Measurements from ENCODE around the gene KIAA0513. TPM values are rescaled to one million over a fixed set of nuclear protein-coding genes. Genes with fewer than 3 reads are reported as not detected.

KIAA0513 gene
- total RNA-seq, 1 experiment from 2014 or later: 6.6 TPM

- no TSS peak for BruUV-seq (replicated peaks)
These were observed 85.7 kb downstream of the KIAA0513 start for GRCh38 chr16:85113168-85113733.

More at GRCh38 chr16:85113168-85113733, 85.7 kb downstream of the KIAA0513 start:
- Histone ChIP-seq H3K4me3 (replicated peaks in 1 of 2; ENCODE audit: low read depth in 1 of 2, low read length in 2 of 2) (no peak overlapping the region), H4K20me1 (ENCODE audit: insufficient read depth) (no peaks in the 10 kb centered on the region), H3K4me1 (ENCODE audit: control insufficient read depth in 1 of 2, insufficient read depth in 2 of 2, low read length in 2 of 2) (peaks cover 11 to 24% of the 10 kb centered on the region in 2 experiments; a peak in 3 of 4 replicates), H3K9me3 (ENCODE audit: control insufficient read depth in 1 of 2, insufficient read depth in 1 of 2, low read depth in 1 of 2, low read length in 2 of 2) (no peaks in the 10 kb centered on the region), H3K9ac (ENCODE audit: low read length) (no peak overlapping the region), H3K9me2 (ENCODE audit: insufficient read depth) (no peaks in the 10 kb centered on the region), H3K4me2 (ENCODE audit: low read length) (peak overlapping the region; percentile 64; the same call in 1 of the 2 replicates), H2AFZ (ENCODE audit: low read depth, low read length, poor library complexity, severe bottlenecking) (peak overlapping the region; percentile 67), H3K79me2 (ENCODE audit: insufficient read depth, low read length) (no peaks in the 10 kb centered on the region), H3K27ac (ENCODE audit: low read depth, low read length) (no peak overlapping the region), H3K27me3 (ENCODE audit: insufficient read depth, low read length) (no peaks in the 10 kb centered on the region), H3K36me3 (ENCODE audit: control insufficient read depth in 1 of 2, insufficient read depth in 2 of 2, low read length in 2 of 2) (no peaks in the 10 kb centered on the region)
- TF ChIP-seq REST (IDR thresholded peaks at IDR 0.05; ENCODE audit: low read depth) (no peak), POLR2A (IDR thresholded peaks at IDR 0.05; ENCODE audit: borderline replicate concordance, extremely low read depth, insufficient read depth, insufficient read length) (no peak), YY1 (IDR thresholded peaks at IDR 0.05; ENCODE audit: extremely low read depth, insufficient replicate concordance, low read depth, low read length) (no peak), CBX3 (IDR thresholded peaks at IDR 0.05; ENCODE audit: low read depth) (no peak), POLR2AphosphoS5 (IDR thresholded peaks at IDR 0.05; ENCODE audit: low read depth, low read length) (no peak), JUND (IDR thresholded peaks at IDR 0.05) (no peak), FOSL1 (IDR thresholded peaks at IDR 0.05; ENCODE audit: low read depth) (no peak), EZH2phosphoT487 (IDR thresholded peaks at IDR 0.05; ENCODE audit: borderline replicate concordance) (no peak), EGR1 (IDR thresholded peaks at IDR 0.05; ENCODE audit: low read depth) (no peak), MAX (IDR thresholded peaks at IDR 0.05) (no peak), SRF (IDR thresholded peaks at IDR 0.05; ENCODE audit: low read depth) (no peak), EZH2 (IDR thresholded peaks at IDR 0.05) (no peak), RAD21 (IDR thresholded peaks at IDR 0.05; ENCODE audit: low read depth) (no peak), ZFX (IDR thresholded peaks at IDR 0.05) (no peak), TCF7L2 (IDR thresholded peaks at IDR 0.05; ENCODE audit: borderline replicate concordance, extremely low read depth, insufficient read depth, insufficient read length) (no peak), ELF1 (IDR thresholded peaks at IDR 0.05; ENCODE audit: borderline replicate concordance, low read depth) (no peak)
- TF ChIP-seq, protein P1, sequence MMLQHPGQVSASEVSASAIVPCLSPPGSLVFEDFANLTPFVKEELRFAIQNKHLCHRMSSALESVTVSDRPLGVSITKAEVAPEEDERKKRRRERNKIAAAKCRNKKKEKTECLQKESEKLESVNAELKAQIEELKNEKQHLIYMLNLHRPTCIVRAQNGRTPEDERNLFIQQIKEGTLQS (IDR thresholded peaks at IDR 0.05): no peak
- TF ChIP-seq, protein P2, sequence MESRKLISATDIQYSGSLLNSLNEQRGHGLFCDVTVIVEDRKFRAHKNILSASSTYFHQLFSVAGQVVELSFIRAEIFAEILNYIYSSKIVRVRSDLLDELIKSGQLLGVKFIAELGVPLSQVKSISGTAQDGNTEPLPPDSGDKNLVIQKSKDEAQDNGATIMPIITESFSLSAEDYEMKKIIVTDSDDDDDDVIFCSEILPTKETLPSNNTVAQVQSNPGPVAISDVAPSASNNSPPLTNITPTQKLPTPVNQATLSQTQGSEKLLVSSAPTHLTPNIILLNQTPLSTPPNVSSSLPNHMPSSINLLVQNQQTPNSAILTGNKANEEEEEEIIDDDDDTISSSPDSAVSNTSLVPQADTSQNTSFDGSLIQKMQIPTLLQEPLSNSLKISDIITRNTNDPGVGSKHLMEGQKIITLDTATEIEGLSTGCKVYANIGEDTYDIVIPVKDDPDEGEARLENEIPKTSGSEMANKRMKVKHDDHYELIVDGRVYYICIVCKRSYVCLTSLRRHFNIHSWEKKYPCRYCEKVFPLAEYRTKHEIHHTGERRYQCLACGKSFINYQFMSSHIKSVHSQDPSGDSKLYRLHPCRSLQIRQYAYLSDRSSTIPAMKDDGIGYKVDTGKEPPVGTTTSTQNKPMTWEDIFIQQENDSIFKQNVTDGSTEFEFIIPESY (IDR thresholded peaks at IDR 0.05; ENCODE audit: extremely low read depth, insufficient replicate concordance, low read length): no peak
- TF ChIP-seq, protein P3, sequence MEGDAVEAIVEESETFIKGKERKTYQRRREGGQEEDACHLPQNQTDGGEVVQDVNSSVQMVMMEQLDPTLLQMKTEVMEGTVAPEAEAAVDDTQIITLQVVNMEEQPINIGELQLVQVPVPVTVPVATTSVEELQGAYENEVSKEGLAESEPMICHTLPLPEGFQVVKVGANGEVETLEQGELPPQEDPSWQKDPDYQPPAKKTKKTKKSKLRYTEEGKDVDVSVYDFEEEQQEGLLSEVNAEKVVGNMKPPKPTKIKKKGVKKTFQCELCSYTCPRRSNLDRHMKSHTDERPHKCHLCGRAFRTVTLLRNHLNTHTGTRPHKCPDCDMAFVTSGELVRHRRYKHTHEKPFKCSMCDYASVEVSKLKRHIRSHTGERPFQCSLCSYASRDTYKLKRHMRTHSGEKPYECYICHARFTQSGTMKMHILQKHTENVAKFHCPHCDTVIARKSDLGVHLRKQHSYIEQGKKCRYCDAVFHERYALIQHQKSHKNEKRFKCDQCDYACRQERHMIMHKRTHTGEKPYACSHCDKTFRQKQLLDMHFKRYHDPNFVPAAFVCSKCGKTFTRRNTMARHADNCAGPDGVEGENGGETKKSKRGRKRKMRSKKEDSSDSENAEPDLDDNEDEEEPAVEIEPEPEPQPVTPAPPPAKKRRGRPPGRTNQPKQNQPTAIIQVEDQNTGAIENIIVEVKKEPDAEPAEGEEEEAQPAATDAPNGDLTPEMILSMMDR (IDR thresholded peaks at IDR 0.05 in 2 of 3, conservative IDR thresholded peaks at IDR 0.05 in 1 of 3; ENCODE audit: borderline replicate concordance in 1 of 3, insufficient read depth in 1 of 3, low read depth in 2 of 3, low read length in 2 of 3): no peak
- RAD21 ChIA-PET (ENCODE audit: low non-redundant PET in 1 of 2, low total read pairs in 2 of 2, uncharacterized antibody in 2 of 2, unreplicated experiment in 2 of 2): no interaction called here
- DNase-seq (ENCODE audit: low read depth, low spot score): no peak
- intact Hi-C loops (cut with micrococcal nuclease): loop anchor here (10.0 kb wide), 1 partner anchor 282 kb away; no protein-coding TSS in a partner anchor
- POLR2A ChIA-PET: no interaction called here
- CTCF ChIA-PET: interaction anchor here (1.2 to 2.0 kb wide), 3 partner anchors 26 to 316 kb away, joined by 3 to 14 read pairs (median 5); no protein-coding TSS in a partner anchor
- ATAC-seq: no peak
